ENCODE measurements around the gene C16orf92. TPM values are rescaled to one million over a fixed set of nuclear protein-coding genes. Genes with fewer than 3 reads are reported as not detected.

Gene C16orf92
- total and polyA plus RNA-seq, 2 of the 8 experiments (the other 6 are each of a cell fraction or from before 2014, with no cell fraction given): not detected

DNA sequence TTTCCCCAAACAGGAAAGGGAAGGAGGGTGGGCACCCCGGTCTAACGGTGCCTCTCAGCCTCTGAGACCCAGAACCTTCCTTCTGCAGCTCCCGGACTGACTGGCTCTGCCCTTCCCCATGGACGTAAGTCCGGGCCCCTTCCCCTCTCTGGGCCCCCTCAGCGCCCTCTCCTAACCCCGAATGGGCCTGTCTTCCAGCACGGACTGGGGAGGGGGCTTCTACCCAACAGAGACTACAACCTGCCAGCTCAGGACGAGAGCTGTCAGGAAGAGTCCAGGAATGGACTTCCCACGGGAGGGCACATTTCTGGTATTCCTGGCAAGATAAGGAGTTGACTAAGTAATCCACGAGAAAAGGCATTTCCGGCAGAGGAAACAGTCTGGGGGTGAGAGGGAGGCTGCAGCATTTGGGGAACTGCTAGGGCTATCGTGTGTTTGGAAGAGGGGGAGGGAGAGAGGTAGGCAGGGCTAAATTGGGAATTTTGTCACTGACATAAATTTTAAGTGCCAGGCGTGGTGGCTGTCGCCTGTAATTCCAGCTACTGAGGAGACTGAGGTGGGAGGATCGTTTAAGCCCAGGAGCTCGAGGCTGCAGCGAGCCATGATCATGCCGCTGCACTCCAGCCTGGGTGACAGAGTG lies 30.5 kb downstream of the C16orf92 start (continued):
- TF ChIP-seq CHD1 (IDR thresholded peaks at IDR 0.05; ENCODE audit: low read depth, low read length) (no peak), EP300 (IDR thresholded peaks at IDR 0.05; ENCODE audit: borderline replicate concordance in 1 of 2, low read depth in 2 of 2, low read length in 2 of 2) (no peak), FOSL1 (IDR thresholded peaks at IDR 0.05; ENCODE audit: insufficient read depth, low read depth, low read length) (no peak), HDAC2 (IDR thresholded peaks at IDR 0.05; ENCODE audit: borderline replicate concordance in 1 of 2, low read depth in 2 of 2, low read length in 2 of 2) (no peak), CTBP2 (IDR thresholded peaks at IDR 0.05; ENCODE audit: borderline replicate concordance, insufficient read depth, insufficient read length, low read length) (no peak), JUN (IDR thresholded peaks at IDR 0.05; ENCODE audit: low read depth, low read length) (no peak)
- TF ChIP-seq, protein P1, sequence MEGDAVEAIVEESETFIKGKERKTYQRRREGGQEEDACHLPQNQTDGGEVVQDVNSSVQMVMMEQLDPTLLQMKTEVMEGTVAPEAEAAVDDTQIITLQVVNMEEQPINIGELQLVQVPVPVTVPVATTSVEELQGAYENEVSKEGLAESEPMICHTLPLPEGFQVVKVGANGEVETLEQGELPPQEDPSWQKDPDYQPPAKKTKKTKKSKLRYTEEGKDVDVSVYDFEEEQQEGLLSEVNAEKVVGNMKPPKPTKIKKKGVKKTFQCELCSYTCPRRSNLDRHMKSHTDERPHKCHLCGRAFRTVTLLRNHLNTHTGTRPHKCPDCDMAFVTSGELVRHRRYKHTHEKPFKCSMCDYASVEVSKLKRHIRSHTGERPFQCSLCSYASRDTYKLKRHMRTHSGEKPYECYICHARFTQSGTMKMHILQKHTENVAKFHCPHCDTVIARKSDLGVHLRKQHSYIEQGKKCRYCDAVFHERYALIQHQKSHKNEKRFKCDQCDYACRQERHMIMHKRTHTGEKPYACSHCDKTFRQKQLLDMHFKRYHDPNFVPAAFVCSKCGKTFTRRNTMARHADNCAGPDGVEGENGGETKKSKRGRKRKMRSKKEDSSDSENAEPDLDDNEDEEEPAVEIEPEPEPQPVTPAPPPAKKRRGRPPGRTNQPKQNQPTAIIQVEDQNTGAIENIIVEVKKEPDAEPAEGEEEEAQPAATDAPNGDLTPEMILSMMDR (IDR thresholded peaks at IDR 0.05; ENCODE audit: control extremely low read depth in 1 of 3, insufficient read depth in 1 of 3, low read depth in 1 of 3, low read length in 3 of 3): no peak; a peak in 1 of 4 replicates

Measured in H1 (cell line).